GM23248 (cell line): Measurements from ENCODE around the gene MPPED1.

ENCODE experiments used
- EZH2 ChIP-seq: fragments of 200-600 bp; sonication (generic); IDR thresholded peaks from 2 replicates; pipeline ENCODE4 v1.6.1; 2018; ENCODE audit warnings: antibody characterized with exemption, mild to moderate bottlenecking; ENCODE audit not compliant: insufficient read depth, poor library complexity, severe bottlenecking
- EZH2phosphoT487 ChIP-seq: fragments of 200-600 bp; sonication (generic); IDR thresholded peaks from 2 replicates; pipeline ENCODE4 v1.6.1; 2018; ENCODE audit warnings: antibody characterized with exemption, moderate library complexity, mild to moderate bottlenecking, low read depth; ENCODE audit not compliant: insufficient read depth

- TF ChIP-seq EZH2phosphoT487 (no peak), EZH2 (no peak)
These were observed 76.4 kb downstream of the MPPED1 start for GRCh38 chr22:43488031-43488866.
